HCT116 (cell line): Measurements from ENCODE around the gene PIEZO2.

ENCODE experiments used
- CEBPB ChIP-seq: IDR thresholded peaks from 2 replicates; pipeline ENCODE4 v1.6.1; 2012; ENCODE audit warnings: low read depth
- RAD21 ChIP-seq: IDR thresholded peaks from 2 replicates; pipeline ENCODE4 v1.6.1; 2012; ENCODE audit warnings: low read depth, mild to moderate bottlenecking
- SIN3A ChIP-seq: IDR thresholded peaks from 2 replicates; pipeline ENCODE4 v1.6.1; 2012; ENCODE audit warnings: low read depth
- TCF7L2 ChIP-seq: IDR thresholded peaks from 2 replicates; pipeline ENCODE4 v1.7.0; 2011; ENCODE audit warnings: borderline replicate concordance, inconsistent platforms; ENCODE audit not compliant: insufficient read depth, insufficient read length; ENCODE audit errors: extremely low read depth
- ZNF274 ChIP-seq: fragments of 200-500 bp; sonication (Bioruptor generic); IDR thresholded peaks from 2 replicates; pipeline ENCODE4 v1.6.1; 2014; ENCODE audit warnings: mild to moderate bottlenecking, low read depth, low read length, inconsistent platforms
- TF ChIP-seq, protein P1 (sequence below), 3 experiments: fragments of 200-600 bp in 1 of 3; sonication (generic) in 1 of 3; IDR thresholded peaks in 2 of 3; conservative IDR thresholded peaks in 1 of 3; 2 replicates each; pipeline ENCODE4 v1.5.1; 2012 to 2017; ENCODE audit warnings: low read depth in 2 of 3, low read length in 2 of 3, antibody characterized with exemption in 1 of 3, borderline replicate concordance in 1 of 3, control low read depth in 1 of 3, mild to moderate bottlenecking in 1 of 3, mixed read lengths in 1 of 3, mixed run types in 1 of 3, moderate library complexity in 1 of 3; ENCODE audit not compliant: insufficient read depth in 1 of 3
- TF ChIP-seq, protein P2 (sequence below): IDR thresholded peaks from 2 replicates; pipeline ENCODE4 v1.6.1; 2011; ENCODE audit warnings: mild to moderate bottlenecking, low read length, moderate library complexity; ENCODE audit not compliant: insufficient replicate concordance; ENCODE audit errors: extremely low read depth

DNA sequence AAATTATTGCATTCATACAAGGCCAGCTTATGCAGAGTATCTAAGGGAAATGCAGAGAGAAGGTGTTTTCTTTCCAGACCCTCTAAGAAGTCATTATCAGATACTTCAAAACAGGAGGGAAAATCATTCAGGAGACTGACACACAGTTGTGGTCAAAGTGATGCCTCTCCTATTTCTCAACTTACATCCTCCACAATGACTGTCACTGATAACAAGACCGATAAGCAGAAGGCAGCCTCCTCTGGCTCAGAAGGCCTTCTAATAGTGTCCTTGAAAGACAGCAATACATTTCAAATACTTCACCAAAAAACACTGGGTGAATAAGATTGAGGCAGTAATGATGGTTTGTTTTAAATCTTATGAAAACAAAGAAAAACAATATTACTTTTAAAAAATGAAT, 199.7 kb downstream of the PIEZO2 start:
- TF ChIP-seq, protein P1, sequence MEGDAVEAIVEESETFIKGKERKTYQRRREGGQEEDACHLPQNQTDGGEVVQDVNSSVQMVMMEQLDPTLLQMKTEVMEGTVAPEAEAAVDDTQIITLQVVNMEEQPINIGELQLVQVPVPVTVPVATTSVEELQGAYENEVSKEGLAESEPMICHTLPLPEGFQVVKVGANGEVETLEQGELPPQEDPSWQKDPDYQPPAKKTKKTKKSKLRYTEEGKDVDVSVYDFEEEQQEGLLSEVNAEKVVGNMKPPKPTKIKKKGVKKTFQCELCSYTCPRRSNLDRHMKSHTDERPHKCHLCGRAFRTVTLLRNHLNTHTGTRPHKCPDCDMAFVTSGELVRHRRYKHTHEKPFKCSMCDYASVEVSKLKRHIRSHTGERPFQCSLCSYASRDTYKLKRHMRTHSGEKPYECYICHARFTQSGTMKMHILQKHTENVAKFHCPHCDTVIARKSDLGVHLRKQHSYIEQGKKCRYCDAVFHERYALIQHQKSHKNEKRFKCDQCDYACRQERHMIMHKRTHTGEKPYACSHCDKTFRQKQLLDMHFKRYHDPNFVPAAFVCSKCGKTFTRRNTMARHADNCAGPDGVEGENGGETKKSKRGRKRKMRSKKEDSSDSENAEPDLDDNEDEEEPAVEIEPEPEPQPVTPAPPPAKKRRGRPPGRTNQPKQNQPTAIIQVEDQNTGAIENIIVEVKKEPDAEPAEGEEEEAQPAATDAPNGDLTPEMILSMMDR (IDR thresholded peaks at IDR 0.05 in 2 of 3, conservative IDR thresholded peaks at IDR 0.05 in 1 of 3; ENCODE audit: borderline replicate concordance in 1 of 3, insufficient read depth in 1 of 3, low read depth in 2 of 3, low read length in 2 of 3): no peak
- TF ChIP-seq CEBPB (no peak), ZNF274 (no peak), SIN3A (no peak), RAD21 (no peak), TCF7L2 (no peak)
- TF ChIP-seq, protein P2, sequence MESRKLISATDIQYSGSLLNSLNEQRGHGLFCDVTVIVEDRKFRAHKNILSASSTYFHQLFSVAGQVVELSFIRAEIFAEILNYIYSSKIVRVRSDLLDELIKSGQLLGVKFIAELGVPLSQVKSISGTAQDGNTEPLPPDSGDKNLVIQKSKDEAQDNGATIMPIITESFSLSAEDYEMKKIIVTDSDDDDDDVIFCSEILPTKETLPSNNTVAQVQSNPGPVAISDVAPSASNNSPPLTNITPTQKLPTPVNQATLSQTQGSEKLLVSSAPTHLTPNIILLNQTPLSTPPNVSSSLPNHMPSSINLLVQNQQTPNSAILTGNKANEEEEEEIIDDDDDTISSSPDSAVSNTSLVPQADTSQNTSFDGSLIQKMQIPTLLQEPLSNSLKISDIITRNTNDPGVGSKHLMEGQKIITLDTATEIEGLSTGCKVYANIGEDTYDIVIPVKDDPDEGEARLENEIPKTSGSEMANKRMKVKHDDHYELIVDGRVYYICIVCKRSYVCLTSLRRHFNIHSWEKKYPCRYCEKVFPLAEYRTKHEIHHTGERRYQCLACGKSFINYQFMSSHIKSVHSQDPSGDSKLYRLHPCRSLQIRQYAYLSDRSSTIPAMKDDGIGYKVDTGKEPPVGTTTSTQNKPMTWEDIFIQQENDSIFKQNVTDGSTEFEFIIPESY: no peak
